NCI-H748 (cell line): ENCODE measurements around the gene RAB34.

ENCODE experiments used
- DNase-seq: peaks from one replicate; lab custom pipeline; 2025; ENCODE audit not compliant: unreplicated experiment; lab: John Stamatoyannopoulos, UW

The RAB34 gene

GRCh38 chr17:28717578-28718332 lies at the start of gene RAB34:
TSS of gene RAB34 (minus strand) at chr17:28717868. CDS start at chr17:28717266, 602 bp downstream.
- peak; percentile 49 for DNase-seq

GRCh38 chr17:28765038-28765437 lies 47.4 kb upstream of the RAB34 start:
- no peak for DNase-seq

- DNase-seq = peak; percentile 80
Measured at GRCh38 chr17:28763804-28764266, 46.2 kb upstream of the RAB34 start.

GRCh38 chr17:28763137-28763799 lies 45.6 kb upstream of the RAB34 start:
- no peak for DNase-seq

- DNase-seq = peak; percentile 85
Measured at GRCh38 chr17:28760601-28761562, 43.2 kb upstream of the RAB34 start.

GRCh38 chr17:28759256-28759865 lies 41.7 kb upstream of the RAB34 start:
- no peak for DNase-seq

- DNase-seq = no peak
Measured at GRCh38 chr17:28758411-28759121, 40.9 kb upstream of the RAB34 start.

- DNase-seq = no peak
Measured at GRCh38 chr17:28756049-28756804, 38.6 kb upstream of the RAB34 start.

- no peak for DNase-seq
Measured at GRCh38 chr17:28755486-28755885, 37.8 kb upstream of the RAB34 start.

- DNase-seq = no peak
Measured at GRCh38 chr17:28751600-28752366, 34.1 kb upstream of the RAB34 start.

GRCh38 chr17:28750178-28751047 lies 32.7 kb upstream of the RAB34 start:
- peak; percentile 94 for DNase-seq

GRCh38 chr17:28749516-28750177 lies 32.0 kb upstream of the RAB34 start:
- no peak for DNase-seq

GRCh38 chr17:28748852-28749515 lies 31.3 kb upstream of the RAB34 start:
- DNase-seq = no peak

GRCh38 chr17:28747801-28748750 lies 30.4 kb upstream of the RAB34 start:
- DNase-seq = no peak

- no peak for DNase-seq
Measured at GRCh38 chr17:28747051-28747691, 29.5 kb upstream of the RAB34 start.
